Keratinocyte (primary cell): ENCODE results near the gene OR52E8. TPM values are rescaled to one million over a fixed set of nuclear protein-coding genes. Genes with fewer than 3 reads are reported as not detected.

Source experiments
- DNase-seq: peaks from one replicate; pipeline ENCODE4 v3.0.0-alpha.2; 2011; ENCODE audit warnings: low read depth, missing footprints, low spot score
- FAIRE-seq: peaks from 2 replicates; lab custom pipeline; 2011; peaks lifted over from hg19 to GRCh38; lab: Jason Lieb, UNC
- H2AFZ ChIP-seq: 2 replicates; pipeline ENCODE4 v1.6.0; 2012; ENCODE audit warnings: low read length, control low read depth, inconsistent platforms; ENCODE audit not compliant: control insufficient read depth
- H3K27ac ChIP-seq: 2 replicates; pipeline ENCODE4 v1.5.1; 2011; ENCODE audit warnings: low read length; ENCODE audit not compliant: control insufficient read depth, insufficient read depth
- H3K27me3 ChIP-seq: 3 replicates; pipeline ENCODE4 v1.6.0; 2011; ENCODE audit warnings: low read length; ENCODE audit not compliant: control insufficient read depth, insufficient read depth; ENCODE audit errors: extremely low read depth
- H3K36me3 ChIP-seq, 2 experiments: 2 replicates in 1 of 2; 3 replicates in 1 of 2; pipeline ENCODE4 v1.5.1; 2011; ENCODE audit warnings: low read length in 2 of 2, mild to moderate bottlenecking in 1 of 2; ENCODE audit not compliant: control insufficient read depth in 2 of 2, insufficient read depth in 2 of 2; ENCODE audit errors: extremely low read depth in 1 of 2
- H3K4me1 ChIP-seq: 3 replicates; pipeline ENCODE4 v1.5.1; 2011; ENCODE audit warnings: low read length; ENCODE audit not compliant: control insufficient read depth, insufficient read depth; ENCODE audit errors: extremely low read depth
- H3K4me2 ChIP-seq: 3 replicates; pipeline ENCODE4 v1.6.0; 2011; ENCODE audit warnings: low read depth, low read length; ENCODE audit not compliant: control insufficient read depth, insufficient read depth; ENCODE audit errors: extremely low read depth
- H3K4me3 ChIP-seq, 3 experiments: fragments of 200-600 bp in 1 of 3; sonication (generic) in 1 of 3; 2 replicates in 2 of 3; 3 replicates in 1 of 3; pipeline ENCODE4 v1.5.1; 2011 to 2016; ENCODE audit warnings: low read length in 3 of 3, mild to moderate bottlenecking in 3 of 3, control low read depth in 2 of 3, inconsistent platforms in 1 of 3, low read depth in 1 of 3, mixed read lengths in 1 of 3, mixed run types in 1 of 3, moderate library complexity in 1 of 3; ENCODE audit not compliant: control insufficient read depth in 2 of 3, insufficient read depth in 2 of 3; ENCODE audit errors: extremely low read depth in 1 of 3
- H3K79me2 ChIP-seq: 2 replicates; pipeline ENCODE4 v1.6.0; 2012; ENCODE audit warnings: low read length; ENCODE audit not compliant: control insufficient read depth, insufficient read depth
- H3K9ac ChIP-seq: 3 replicates; pipeline ENCODE4 v1.6.0; 2011; ENCODE audit warnings: low read length; ENCODE audit not compliant: control insufficient read depth, insufficient read depth; ENCODE audit errors: extremely low read depth
- H3K9me1 ChIP-seq: 3 replicates; pipeline ENCODE4 v1.6.0; 2011; ENCODE audit warnings: low read length; ENCODE audit not compliant: control insufficient read depth, insufficient read depth; ENCODE audit errors: extremely low read depth
- H3K9me3 ChIP-seq: 2 replicates; pipeline ENCODE4 v1.5.1; 2012; ENCODE audit warnings: low read depth, low read length; ENCODE audit not compliant: control insufficient read depth
- H4K20me1 ChIP-seq: 3 replicates; pipeline ENCODE4 v1.6.0; 2011; ENCODE audit warnings: low read length; ENCODE audit not compliant: control insufficient read depth, insufficient read depth; ENCODE audit errors: extremely low read depth
- EZH2 ChIP-seq: IDR thresholded peaks from one replicate; pipeline ENCODE4 v1.6.1; 2012; ENCODE audit warnings: inconsistent platforms, mild to moderate bottlenecking, low read length, moderate library complexity
- dilution Hi-C: fragments of 300-500 bp; cut with MboI; formaldehyde crosslinking; loops from one replicate; pipeline ENCODE4 v1.7.0; 2020; ENCODE audit warnings: low sequenced_read_pairs; ENCODE audit not compliant: extremely low pct_ligation_motif_present
- polyA plus RNA-seq, 5 experiments: library from polyadenylated mRNA; depleted of rRNA in 3 of 5; stranded (reverse) in 3 of 5; stranded (forward) in 1 of 5; unstranded in 1 of 5; fragments of >200 nt; gene quantifications; 1 replicate in 1 of 5; 2 replicates in 3 of 5; 3 replicates in 1 of 5; pipeline versions ENCODE4 v1.2.1 to v1.2.3, GENCODE V29; 2011 to 2012; ENCODE audit warnings: missing spikeins in 2 of 5, low read depth in 1 of 5, low replicate concordance in 1 of 5
- TF ChIP-seq, protein P1 (sequence below), 3 experiments: IDR thresholded peaks in 1 of 3; conservative IDR thresholded peaks in 1 of 3; optimal IDR thresholded peaks in 1 of 3; 2 replicates in 2 of 3; 3 replicates in 1 of 3; pipeline versions ENCODE3 to v1.5.1; 2011; ENCODE audit warnings: low read length in 3 of 3, mild to moderate bottlenecking in 3 of 3, moderate library complexity in 2 of 3, control low read depth in 1 of 3, inconsistent platforms in 1 of 3; ENCODE audit not compliant: insufficient read depth in 2 of 3; ENCODE audit errors: extremely low read depth in 1 of 3

Gene OR52E8
- polyA plus RNA-seq, 1 donor (not counting 4 experiments of a cell fraction or from before 2014, with no cell fraction given) = not detected

DNA sequence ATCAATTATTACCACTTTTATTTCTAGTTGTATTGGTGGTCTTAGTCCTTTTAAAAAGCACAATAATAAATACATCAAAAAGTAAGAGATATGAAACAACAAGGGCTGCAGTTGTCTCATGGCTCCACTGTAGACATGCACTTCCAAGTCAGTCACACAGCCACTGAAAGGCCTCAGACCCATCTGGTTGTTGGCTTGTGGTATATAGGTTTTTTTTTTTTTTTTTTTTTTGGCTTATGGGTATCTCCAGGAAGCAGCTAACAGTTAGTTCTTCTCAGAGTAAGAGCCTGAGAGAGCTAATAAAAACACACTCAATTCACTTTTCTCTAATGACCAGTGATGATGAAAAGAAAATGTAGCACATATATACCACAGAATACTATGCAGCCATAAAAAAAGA lies 9.8 kb downstream of the OR52E8 start:
- no peak overlapping the region for H2AFZ ChIP-seq
- FAIRE-seq (no peak), DNase-seq (no peak)
- H3K4me3 ChIP-seq = no peak overlapping the region
- H3K4me1 ChIP-seq = no peaks in the 10 kb centered on the region
- no peaks in the 10 kb centered on the region for H3K9me1 ChIP-seq
- no peak overlapping the region for H3K4me2 ChIP-seq
- no peaks in the 10 kb centered on the region for H3K9me3 ChIP-seq
- no peaks in the 10 kb centered on the region for H3K36me3 ChIP-seq
- TF ChIP-seq EZH2 = no peak
- TF ChIP-seq, protein P1, sequence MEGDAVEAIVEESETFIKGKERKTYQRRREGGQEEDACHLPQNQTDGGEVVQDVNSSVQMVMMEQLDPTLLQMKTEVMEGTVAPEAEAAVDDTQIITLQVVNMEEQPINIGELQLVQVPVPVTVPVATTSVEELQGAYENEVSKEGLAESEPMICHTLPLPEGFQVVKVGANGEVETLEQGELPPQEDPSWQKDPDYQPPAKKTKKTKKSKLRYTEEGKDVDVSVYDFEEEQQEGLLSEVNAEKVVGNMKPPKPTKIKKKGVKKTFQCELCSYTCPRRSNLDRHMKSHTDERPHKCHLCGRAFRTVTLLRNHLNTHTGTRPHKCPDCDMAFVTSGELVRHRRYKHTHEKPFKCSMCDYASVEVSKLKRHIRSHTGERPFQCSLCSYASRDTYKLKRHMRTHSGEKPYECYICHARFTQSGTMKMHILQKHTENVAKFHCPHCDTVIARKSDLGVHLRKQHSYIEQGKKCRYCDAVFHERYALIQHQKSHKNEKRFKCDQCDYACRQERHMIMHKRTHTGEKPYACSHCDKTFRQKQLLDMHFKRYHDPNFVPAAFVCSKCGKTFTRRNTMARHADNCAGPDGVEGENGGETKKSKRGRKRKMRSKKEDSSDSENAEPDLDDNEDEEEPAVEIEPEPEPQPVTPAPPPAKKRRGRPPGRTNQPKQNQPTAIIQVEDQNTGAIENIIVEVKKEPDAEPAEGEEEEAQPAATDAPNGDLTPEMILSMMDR (optimal IDR thresholded peaks at IDR 0.05 in 1 of 3, IDR thresholded peaks at IDR 0.05 in 1 of 3, conservative IDR thresholded peaks at IDR 0.05 in 1 of 3; ENCODE audit: extremely low read depth in 1 of 3, insufficient read depth in 2 of 3, low read length in 3 of 3) = no peak
- no peak overlapping the region for H3K9ac ChIP-seq
- no peaks in the 10 kb centered on the region for H3K79me2 ChIP-seq
- H3K27me3 ChIP-seq = no peaks in the 10 kb centered on the region
- no peak overlapping the region for H3K27ac ChIP-seq
- no peaks in the 10 kb centered on the region for H4K20me1 ChIP-seq
- dilution Hi-C loops = no loop called here

DNA sequence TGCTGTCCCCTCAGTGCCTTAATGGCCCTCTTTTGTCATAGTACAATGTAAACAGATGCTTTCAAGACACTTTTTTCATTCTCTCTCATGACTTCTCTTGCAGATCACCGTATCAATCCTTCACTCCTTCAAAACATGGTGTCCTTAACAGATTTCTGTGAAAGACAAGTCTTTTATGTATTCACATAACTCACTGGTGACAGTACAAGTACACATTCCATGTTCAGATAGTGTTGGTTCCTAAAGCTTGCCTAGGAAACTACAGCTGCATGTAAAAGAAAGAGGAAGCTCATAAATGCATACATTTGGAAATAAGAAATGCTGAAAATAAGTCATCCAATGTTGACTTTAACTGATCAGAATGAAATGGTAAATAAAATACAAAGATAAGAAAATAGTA lies 10.8 kb downstream of the OR52E8 start:
- Histone ChIP-seq H3K9ac (no peak overlapping the region), H3K27ac (no peak overlapping the region), H3K36me3 (no peaks in the 10 kb centered on the region), H2AFZ (no peak overlapping the region), H3K4me1 (no peaks in the 10 kb centered on the region), H3K9me3 (no peaks in the 10 kb centered on the region), H3K4me2 (no peak overlapping the region), H4K20me1 (no peaks in the 10 kb centered on the region), H3K79me2 (no peaks in the 10 kb centered on the region), H3K9me1 (no peaks in the 10 kb centered on the region), H3K27me3 (no peaks in the 10 kb centered on the region), H3K4me3 (no peak overlapping the region)
- dilution Hi-C loops = no loop called here
- DNase-seq = no peak
- no peak for TF ChIP-seq EZH2
- TF ChIP-seq, protein P1 (optimal IDR thresholded peaks at IDR 0.05 in 1 of 3, IDR thresholded peaks at IDR 0.05 in 1 of 3, conservative IDR thresholded peaks at IDR 0.05 in 1 of 3; ENCODE audit: extremely low read depth in 1 of 3, insufficient read depth in 2 of 3, low read length in 3 of 3) = no peak
- no peak for FAIRE-seq
